Measurements from ENCODE around the gene XRN2.

Gene XRN2

DNA sequence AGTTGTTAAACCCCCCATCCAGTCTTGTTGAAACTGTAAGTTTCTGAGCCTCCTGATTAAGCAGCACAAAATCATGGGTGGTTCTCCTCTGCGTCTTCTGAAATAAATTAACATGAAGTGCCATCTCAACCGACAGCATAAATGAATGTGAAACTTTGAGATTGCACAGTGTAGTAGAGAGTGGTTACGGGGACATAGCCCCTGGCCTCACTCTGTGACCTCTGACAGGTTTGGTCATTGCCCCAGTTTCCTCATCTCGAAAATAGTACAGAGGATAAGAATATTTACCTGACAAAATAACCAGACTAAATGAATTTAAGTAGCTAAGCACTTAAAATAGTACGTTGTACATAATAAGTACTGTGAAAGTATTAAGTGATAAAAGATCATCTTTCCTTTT is 75.1 kb downstream of the XRN2 start:
- DNase-seq (ENCODE audit: extremely low spot score, insufficient read length, low read depth) (no peak), FAIRE-seq (no peak)

DNA sequence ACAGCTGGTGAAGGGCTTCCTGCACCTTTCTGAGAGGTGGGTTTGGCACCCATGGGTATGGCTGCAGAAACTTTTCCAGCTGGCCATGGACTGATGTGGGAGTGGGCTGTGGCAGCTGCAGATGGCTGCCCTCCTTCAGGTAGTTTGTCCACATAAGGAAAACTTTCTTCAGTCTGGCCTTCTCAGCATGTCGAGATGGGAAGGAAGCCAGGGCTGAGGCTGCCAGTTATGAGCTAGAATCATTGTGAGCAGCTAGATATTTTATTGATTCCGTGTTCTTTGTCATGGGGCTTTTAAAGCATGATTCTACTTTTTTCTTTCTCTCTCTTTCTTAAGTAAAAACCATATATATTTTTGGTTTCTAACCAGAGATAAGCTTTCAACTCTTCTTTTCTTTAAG is 77.6 kb downstream of the XRN2 start:
- no peak for DNase-seq (ENCODE audit: extremely low spot score, insufficient read length, low read depth)
- no peak for FAIRE-seq

DNA sequence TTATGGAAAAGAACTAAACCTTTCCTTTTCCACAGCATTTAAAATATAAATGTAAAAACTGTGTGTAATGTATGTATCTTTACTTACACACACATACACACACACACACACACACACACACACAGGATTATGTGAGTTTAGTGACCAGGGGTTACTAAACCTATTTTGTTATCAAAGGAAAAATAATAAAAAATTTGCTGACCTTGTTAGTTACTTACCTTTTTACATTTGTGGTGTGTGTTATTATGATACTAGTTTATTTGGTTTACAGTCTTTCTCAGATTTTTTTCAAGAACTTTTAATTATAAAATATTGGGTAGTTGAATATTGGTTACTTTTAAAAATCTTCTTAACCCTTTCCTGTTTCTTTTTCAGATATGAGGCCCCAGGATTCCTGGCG is 78.5 kb downstream of the XRN2 start:
- DNase-seq (ENCODE audit: extremely low spot score, insufficient read length, low read depth) = no peak
- no peak for FAIRE-seq

DNA sequence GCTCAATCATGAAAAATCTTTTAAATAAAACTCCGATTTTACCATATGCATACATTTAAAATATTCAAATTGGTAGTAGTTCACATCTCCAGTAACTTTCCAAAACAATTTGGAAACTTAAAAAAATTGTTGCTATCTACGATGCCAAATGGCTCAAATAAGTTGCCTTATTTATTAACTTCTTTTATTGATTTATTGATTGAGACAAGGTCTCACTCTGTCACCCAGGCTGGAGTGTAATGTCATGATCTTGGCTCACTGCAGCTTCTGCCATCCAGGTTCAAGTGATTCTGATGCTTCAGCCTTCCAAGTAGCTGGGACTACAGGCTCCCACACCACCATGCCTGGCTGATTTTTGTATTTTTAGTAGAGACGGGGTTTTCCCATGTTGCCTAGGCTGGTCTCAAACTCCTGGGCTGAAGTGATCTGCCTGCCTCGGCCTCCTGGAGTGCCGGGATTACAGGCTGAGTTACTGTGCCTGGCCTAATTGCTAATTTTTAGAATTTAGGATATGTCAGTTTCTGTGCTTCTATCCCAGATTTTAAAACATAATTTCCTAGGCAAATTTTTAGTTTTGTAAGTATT is 81.3 kb downstream of the XRN2 start:
- DNase-seq (ENCODE audit: extremely low spot score, insufficient read length, low read depth) (no peak), FAIRE-seq (no peak)

DNA sequence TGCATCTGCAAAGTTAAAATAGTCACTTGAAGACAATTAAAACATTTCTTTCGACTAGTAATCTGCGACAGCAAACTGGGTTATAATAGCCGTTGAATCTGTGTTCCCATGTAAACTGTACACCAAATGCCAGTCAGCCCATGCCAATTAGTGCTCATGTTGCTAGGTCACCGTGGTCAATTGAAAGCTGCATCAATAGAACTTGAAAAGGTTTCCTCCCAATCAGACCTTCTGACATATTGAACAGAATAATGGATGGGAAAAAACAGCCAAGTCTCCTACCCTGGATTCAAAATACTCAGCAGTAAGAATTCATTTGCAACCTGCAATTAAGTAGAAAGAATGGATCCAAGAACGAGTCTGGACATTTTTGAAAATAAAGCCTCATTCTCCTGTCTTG is 83.0 kb downstream of the XRN2 start:
- FAIRE-seq (no peak), DNase-seq (ENCODE audit: extremely low spot score, insufficient read length, low read depth) (no peak)

DNA sequence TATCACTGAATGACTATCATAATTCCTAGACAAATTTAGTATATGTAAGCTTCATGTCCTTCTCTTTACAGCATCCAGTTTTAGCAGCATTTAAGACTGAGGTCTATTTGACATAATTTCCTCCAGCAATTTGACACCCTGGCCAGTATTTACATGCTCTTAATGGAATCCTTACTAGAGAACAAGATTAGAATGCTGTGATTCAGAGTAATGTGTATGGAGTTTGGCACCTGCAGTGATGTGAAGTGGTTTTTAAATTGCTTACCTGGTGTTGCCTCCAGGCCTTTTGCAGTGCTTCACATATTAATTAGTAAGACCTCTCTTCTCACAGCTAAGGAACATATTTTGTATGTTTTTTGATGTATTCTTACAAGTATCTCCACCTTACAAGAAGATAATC is 84.4 kb downstream of the XRN2 start:
- no peak for DNase-seq (ENCODE audit: extremely low spot score, insufficient read length, low read depth)
- FAIRE-seq = no peak

DNA sequence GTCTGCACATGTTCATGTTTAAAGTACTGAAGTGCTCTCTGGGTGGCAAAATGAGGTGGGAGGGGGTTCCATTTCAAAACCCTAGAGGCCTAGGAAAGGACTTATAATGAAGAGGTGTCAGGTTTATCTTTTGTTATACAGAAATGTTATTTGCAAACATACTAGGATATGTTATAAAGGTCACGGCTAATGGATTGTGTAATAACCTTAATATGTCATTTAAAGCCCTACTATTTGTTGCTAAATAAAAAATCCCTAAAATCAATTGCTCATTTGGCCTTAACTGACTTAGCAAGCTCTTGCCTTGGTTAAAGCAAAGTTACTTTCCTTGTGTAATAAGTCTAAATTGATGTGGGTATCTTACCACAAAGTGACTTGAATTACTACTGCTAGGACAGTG is 85.4 kb downstream of the XRN2 start:
- FAIRE-seq (no peak), DNase-seq (ENCODE audit: extremely low spot score, insufficient read length, low read depth) (no peak)

DNA sequence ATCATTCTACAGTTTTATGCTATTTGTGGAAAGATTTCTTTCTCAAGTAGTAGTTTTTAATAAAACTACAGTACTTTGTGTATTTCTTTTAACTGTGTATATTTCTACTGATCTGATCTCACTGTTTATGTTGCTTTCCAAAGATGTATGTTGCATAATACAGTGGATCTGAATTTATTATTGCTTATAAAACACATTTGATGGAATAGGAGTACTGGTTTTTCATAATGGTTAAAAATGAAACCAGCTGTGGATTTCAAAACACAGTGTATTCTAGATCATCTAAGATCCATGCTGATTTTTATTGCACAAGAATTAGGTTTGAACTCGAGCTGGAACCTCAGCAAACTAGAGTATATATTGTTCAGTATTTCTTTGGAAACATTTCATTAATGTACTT is 86.2 kb downstream of the XRN2 start:
- DNase-seq (ENCODE audit: extremely low spot score, insufficient read length, low read depth) = no peak
- no peak for FAIRE-seq

DNA sequence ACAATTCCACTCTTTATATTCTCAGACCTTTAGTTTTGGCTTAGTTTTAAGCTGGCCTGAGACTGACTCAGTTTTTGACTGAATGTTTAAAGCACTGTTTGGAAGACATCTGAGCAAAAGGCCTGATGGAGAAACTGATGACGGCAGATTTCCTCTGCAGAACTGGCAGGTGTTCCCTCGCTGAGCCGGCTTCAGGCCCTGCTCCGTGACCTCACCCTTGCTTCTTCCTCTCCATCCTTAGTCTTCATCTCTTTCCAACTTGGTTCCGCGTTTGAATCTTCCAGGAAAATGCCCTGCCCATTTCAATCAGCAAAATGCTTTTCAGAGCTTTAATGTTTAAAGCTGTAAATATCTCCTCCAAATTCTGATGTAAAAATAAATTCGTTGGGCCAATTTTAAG is 87.6 kb downstream of the XRN2 start:
- no peak for FAIRE-seq
- no peak for DNase-seq (ENCODE audit: extremely low spot score, insufficient read length, low read depth)

DNA sequence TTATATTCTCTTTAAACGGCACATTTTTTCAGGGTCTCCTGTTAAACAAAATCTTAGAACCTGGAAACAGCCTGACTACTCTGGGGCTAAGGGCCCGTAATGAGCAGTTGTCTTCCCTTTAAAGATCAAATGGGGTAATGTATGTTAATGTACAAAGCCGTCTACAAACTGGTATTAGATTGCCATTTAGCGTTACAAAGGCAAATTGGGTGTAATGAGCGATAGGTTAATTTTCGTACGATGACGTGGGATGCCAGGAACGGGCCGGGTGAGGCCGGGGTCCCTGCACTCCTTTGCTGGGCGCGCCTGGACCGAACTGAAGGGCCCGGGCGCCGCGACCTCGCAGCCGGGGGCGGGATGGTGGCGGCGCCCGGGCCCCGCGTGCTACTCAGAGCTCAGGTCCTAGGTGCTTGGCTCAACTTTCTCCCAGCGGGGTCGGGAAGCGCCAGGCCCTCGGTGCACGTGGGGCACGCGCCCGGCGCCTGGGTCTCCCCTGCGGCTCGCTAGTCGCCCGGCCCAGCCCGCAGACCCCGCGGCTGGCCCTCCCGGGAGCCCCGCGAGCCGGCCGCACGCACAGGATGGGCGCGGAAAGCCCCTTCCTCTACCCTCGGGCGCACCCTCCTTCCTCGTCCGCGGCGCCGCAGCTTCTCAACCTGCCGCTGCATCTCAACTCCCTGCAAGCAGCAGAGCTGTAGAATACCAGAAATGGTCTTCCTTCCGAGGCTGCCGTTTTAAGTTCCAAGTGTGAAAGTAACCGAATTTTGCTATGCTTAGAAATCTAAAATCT is 88.2 kb downstream of the XRN2 start:
- FAIRE-seq = no peak
- DNase-seq (ENCODE audit: extremely low spot score, insufficient read length, low read depth) = no peak

DNA sequence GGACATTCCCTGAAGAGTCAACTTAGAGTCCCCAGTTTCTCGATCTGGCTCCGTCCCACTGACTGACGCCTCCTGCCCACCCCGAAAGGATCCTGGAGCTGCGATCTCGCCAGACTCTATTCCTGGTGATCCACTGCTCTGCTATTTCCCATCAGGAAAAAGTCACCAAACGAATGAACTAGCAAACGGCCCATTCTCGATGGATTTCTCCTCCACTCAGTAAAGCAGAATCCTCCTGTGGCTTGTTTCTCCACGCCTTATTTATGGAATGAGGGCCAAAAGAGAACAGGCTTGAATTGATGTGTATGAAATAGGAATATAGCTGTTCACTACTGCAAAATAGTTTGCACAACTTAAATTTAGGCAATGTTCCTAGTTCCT is 88.8 kb downstream of the XRN2 start:
- DNase-seq (ENCODE audit: extremely low spot score, insufficient read length, low read depth) (no peak), FAIRE-seq (no peak)

DNA sequence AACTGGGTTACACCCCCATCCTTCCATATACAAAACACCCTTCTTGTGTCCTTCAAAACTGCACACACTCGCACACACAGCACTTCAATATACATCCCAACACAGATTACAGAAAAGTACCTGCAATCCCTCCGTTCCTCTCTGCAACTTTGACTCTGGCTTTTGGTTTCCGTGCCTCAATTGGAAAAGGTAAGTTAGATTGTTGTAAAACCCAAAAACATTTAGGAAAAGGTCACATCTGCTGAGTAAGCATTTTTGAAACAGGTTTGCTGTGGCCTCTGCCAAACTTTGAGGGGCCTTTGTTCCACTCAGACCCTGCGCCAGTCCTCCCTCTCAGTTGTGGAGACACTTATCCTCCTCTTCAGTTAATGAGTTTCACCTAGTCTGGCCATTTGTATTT is 90.0 kb downstream of the XRN2 start:
- FAIRE-seq (no peak), DNase-seq (ENCODE audit: extremely low spot score, insufficient read length, low read depth) (no peak)

DNA sequence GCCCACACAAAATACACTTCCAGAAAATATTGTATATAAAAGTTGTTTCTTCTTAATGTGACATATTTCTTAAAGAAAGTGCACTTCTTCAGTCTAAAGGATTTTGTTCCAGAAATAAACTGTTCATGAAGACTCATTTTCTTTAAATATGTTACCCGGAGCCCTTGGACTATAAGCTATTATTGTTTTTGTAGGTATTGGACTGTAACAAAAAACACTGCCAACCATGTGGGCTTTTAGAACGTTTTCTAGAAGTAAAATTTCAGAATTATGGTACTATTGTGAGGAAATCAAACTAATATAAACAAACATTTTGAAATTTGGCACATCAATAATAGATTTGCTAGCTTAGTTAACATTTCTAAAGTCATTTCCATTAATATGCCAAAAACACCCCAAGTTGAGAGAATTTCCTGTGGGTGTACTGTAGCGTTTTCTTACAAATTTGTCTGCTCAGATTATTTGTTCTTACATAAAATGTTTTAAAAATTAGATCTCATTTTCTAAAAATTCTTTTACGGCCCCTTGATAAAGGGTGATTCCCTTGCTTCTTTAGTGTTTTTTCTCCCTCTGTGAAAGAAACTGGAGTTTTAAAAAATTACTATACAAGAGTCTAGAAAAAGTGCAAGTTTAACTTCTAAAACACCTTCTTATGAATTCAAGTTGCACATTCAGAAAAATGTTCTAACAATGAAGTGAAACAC is 90.8 kb downstream of the XRN2 start:
- FAIRE-seq (no peak), DNase-seq (ENCODE audit: extremely low spot score, insufficient read length, low read depth) (no peak)

DNA sequence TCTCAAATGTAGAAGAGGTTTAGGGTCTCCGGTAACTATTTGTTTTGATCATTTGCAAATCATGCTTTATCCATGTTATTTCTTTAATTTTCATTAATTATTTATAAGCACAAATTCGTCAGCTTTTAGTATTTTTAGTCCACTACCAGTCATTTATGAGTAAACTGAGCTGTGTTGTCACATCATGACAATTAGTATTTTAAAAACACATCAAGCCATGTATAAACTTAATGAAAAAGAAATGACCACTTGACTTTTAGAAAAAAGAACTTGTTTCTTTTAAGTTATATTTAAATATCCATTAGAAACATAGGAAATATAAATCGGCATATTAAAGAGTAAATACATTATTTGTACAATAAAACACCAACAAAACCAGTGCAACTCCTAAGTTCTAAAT is 91.4 kb downstream of the XRN2 start:
- FAIRE-seq (no peak), DNase-seq (ENCODE audit: extremely low spot score, insufficient read length, low read depth) (no peak)

DNA sequence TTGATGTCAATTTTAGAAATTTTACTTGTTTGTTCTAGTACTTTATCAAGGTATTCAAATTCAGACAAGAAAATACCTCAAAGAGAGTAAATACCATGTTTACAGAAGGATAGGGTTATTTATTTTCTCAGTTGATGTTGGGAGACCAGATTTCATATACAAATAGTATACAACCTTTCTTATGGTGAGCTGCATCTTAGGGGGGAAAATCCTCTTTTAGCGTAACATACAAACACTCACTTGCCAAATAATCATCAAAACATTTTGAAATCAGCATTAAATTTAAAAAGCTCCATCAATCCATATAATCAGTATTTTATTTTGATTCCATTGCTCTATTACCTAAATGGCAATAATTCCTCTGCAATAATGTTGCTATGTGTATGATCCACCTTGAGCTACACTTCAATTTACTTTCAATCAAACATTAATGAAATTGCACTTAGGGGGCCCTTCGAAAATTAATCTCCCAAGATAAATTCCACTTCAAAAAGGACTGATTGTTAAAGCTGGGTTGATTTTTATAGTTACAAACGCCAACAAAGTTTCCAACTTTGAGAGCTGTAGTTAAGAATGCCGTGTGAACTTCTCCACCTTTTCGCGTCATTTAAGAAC is 92.0 kb downstream of the XRN2 start:
- DNase-seq (ENCODE audit: extremely low spot score, insufficient read length, low read depth) (no peak), FAIRE-seq (no peak)

DNA sequence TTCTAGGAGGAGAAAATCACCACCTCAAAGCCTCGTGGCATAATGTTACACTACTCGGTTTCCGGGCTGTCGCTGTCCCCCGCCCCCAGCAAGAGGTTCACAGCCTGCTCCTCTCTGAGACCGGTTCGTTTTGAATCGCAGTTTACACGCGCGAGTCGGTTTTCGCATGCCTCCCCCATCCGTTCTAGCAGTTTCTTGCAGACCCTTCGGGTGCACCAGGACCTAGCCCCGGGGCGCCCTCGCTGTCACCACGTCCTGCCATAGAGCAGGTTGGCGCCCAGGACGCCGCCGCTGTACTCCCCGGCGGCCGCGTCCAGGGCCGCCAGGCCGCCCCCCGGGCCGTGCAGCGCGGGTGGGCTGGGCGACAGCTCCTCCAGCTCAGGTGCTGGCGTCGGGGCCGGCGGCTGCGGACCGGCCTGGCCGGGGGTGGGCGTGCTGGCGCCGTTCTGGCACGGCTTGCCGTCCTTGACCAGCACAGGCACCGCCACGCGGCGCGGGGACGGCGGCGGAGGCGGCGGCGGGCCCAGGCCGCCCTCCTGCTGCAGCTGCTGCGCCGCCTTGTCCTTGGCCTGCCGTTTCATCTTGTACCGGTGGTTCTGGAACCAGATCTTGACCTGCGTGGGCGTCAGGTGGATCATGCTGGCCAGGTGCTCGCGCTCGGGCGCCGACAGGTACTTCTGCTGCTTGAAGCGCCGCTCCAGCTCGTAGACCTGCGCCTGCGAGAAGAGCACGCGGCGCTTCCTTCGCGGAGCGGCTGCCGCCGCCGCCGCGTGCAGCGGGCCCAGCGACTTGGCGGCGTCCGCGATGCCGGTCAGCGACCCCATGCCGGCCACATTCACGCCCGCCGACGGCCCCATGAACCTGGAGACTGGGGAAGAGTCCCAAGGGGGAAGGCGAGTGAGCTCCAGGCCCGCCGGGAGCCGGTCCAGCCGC is 92.8 kb downstream of the XRN2 start:
- DNase-seq (ENCODE audit: extremely low spot score, insufficient read length, low read depth) (no peak), FAIRE-seq (no peak)

DNA sequence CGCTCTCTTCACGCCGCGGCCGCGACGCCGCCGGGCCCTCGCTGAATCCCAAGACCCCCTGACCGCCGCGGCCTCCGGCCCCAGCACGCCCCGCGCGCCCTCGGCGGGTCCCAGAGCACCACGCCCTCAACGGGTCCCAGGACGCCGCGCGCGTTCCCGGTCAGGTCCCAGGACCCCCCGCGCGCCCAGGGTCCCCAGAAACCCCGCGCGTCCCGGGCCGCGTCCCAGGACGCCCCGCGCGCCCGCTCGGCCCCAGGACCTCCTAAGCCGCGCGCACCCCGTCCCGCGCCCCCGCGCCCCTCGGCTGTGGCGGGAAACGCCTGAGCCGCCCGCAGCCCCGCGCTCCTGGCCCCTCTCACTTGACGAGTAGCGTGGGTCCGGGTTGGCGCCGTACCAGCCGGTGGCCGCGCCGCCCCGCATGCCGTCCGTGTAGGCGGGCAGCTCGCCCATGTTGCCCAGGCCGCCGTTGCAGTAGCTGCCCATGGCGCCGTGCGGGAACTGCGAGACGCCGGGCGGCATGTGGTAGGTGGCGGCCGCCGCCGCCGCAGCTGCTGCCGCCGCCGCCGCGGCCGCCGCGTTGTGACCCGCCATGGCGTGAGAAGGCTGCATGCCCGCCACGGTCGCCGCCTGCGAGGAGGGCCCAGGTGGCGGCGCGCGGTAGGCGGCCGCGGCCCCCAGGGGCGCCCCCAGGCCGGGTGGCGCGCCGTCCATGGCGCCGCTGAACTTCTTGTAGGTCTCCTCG is 93.6 kb downstream of the XRN2 start:
- no peak for FAIRE-seq

DNA sequence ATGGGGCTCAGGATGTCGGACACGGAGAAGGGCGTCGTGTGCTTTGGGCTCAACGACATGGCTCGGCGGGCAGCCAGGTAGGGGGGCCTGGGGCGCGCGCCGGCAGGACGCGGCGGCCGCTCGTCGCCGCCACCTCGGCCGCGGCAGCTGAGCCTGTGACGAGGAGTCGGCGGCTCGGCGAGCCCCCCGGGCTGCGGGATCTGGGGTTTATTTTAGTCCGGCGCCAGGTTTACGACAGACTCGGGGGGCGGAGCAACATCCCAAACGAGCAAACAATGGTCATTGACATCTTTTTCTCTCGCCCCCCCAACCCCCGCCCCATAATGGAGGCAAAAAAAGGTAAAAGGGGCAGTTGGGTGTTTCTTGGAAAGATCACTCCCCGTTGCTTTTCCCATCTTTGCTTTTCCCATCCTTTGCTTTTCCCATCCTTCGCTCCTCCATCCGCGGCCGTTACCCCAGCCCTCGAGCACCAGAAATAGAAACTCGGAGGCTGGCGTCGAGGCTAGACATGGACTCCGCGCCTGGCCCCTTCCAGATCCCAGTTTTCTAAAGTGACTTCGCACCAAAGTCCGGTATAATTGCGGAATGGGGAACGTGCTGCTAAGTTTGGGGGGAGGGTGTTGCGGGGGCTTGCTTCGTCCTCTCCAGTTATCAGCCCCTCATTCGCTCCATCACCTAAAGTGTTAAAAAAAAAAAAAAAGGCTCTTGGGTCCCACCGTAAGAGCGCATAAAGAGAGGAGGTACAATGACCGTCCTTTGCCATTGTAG is 94.4 kb downstream of the XRN2 start, which contains the start of gene NKX2-4:
Gene NKX2-4 (minus strand): TSS at position 186 of the 768 bp plus-strand sequence. CDS start 127 bp downstream, at position 59.
- DNase-seq (ENCODE audit: extremely low spot score, insufficient read length, low read depth) (no peak), FAIRE-seq (no peak)

More for the DNA sequence above, 93.6 kb downstream of the XRN2 start:
- no peak for DNase-seq (ENCODE audit: extremely low spot score, insufficient read length, low read depth)
